Right lobe of liver (tissue), 6 donors: ENCODE data around the gene WDSUB1. TPM values are rescaled to one million over a fixed set of nuclear protein-coding genes. Genes with fewer than 3 reads are reported as not detected.

Source experiments
- ATAC-seq, 4 donors: fragments of 200-7000 bp; cut with Tn5 transposase; one replicate each; pipeline ENCODE4 v1.9.1; 2020; ENCODE audit warnings: mild to moderate bottlenecking in 4 of 4, moderate library complexity in 4 of 4
- DNase-seq, 3 donors: peaks; one replicate each; pipeline ENCODE4 v3.0.0-alpha.2; 2020
- H3K27ac ChIP-seq, 3 donors: fragments of 200-600 bp; one replicate each; pipeline ENCODE4 v1.8.0; 2022
- H3K27me3 ChIP-seq, 2 donors: fragments of 200-600 bp; one replicate each; pipeline ENCODE4 v1.8.0; 2022
- H3K36me3 ChIP-seq, 4 donors: fragments of 200-600 bp; sonication (generic) in 1 of 4; one replicate each; pipeline versions ENCODE4 v1.5.1 to v1.8.0; 2017 to 2022; ENCODE audit warnings: control low read depth in 1 of 4
- H3K4me1 ChIP-seq, 4 donors: fragments of 200-600 bp; sonication (generic) in 1 of 4; one replicate each; pipeline versions ENCODE4 v1.5.1 to v1.8.0; 2017 to 2022; ENCODE audit warnings: control low read depth in 1 of 4
- H3K4me3 ChIP-seq, 3 donors: fragments of 200-600 bp; one replicate each; pipeline ENCODE4 v1.8.0; 2022
- H3K9me3 ChIP-seq, 4 donors: fragments of 200-600 bp; sonication (generic) in 1 of 4; one replicate each; pipeline versions ENCODE4 v1.5.1 to v1.8.0; 2017 to 2022; ENCODE audit warnings: control low read depth in 1 of 4
- POLR2A ChIP-seq: fragments of 450-650 bp; IDR thresholded peaks from one replicate; pipeline ENCODE4 v1.6.1; 2017; ENCODE audit warnings: antibody characterized with exemption, mild to moderate bottlenecking
- WGBS: methylation state at CpG from one replicate; pipeline ENCODE4 v1.1.6; 2018; ENCODE audit warnings: low coverage, low lambda C conversion rate; ENCODE audit not compliant: insufficient coverage; ENCODE audit errors: missing lambda C conversion rate; 5-methylcytosine and 5-hydroxymethylcytosine counted together
- intact Hi-C, 2 donors: fragments of 100-400 bp; cut with DNase I; formaldehyde crosslinking; loops; one replicate each; pipeline versions ENCODE4 v1.11.2 to v1.14.1; 2022
- total RNA-seq, 6 experiments: library from RNA; depleted of rRNA in 2 of 6; stranded (reverse); fragments of >200 nt in 2 of 6; fragmentation: NEBNext Ultra II Directional in 3 of 6; extraction: Animal tissue kit (Norgen Biotek cat#: 25700) in 3 of 6; gene quantifications; one replicate each; pipeline versions ENCODE4 v1.1.0 to v1.2.4, GENCODE V29; 2016 to 2023
- TF ChIP-seq, protein P1 (sequence below), 4 donors: fragments of 200-600 bp in 3 of 4; fragments of 450-650 bp in 1 of 4; IDR thresholded peaks; one replicate each; pipeline versions ENCODE4 v1.5.1 to v1.8.0; 2016 to 2022; ENCODE audit warnings: antibody characterized with exemption in 4 of 4, mild to moderate bottlenecking in 2 of 4
- donor health status: DM: no; HTN: yes; CAD: no.
- donor health status: DM: no; HTN: no; CAD: no.
- donor health status: DM: no; HTN: no; CAD: no.
- donor health status: DM: no; HTN: yes; CAD: no.
- donor health status: DM: no; HTN: yes; CAD: no.

The WDSUB1 gene
- total RNA-seq, 6 experiments from 2014 or later: 2.2 to 4.3 (median 3.2) TPM

DNA sequence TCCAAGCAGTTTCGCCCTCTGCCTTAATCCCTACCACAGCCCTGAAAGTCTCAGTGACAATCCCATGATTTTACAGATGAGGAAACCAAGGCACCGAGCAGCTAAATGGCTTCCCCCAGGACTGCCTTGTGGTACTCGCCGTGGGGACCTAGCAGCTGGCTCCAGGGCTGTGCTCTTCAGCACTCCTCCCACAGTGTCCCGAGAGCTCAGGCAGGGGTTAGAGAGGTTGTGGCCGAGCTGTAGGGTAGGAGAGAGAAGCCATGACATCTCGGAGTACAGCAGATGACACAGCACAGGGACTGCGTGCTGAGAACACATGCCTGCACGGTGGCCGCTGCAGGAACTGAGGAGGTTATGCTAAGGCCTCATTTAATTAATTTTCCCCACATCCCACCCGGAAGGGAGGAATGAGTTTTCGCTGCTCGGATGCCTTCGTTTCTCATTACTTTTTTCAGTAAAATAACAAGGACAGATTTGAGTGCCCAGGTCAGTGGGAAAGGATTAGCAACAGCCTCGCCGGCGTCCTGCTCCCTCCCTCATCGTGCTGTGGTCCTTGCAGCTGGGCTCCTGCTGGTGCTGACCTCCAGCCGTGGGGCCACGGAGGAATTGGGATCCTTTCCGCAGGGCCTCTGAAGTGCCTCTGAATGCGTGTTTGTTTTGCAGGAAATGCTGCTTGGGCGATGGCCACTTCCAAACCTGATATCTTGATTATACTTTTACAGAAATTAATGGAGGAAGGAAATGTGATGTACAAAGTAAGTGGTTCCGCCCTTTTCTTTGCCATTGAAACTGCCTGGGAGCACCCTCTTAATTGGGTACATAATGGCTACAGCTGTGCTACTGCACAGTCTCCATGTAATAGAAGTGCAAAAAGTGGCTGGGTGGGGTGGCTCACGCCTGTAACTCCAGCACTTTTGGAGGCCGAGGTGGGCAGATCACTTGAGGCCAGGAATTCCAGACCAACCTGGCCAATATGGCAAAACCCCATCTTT lies 61.2 kb downstream of the WDSUB1 start:
- H3K4me1 ChIP-seq: no peaks in the 10 kb centered on the region
- H3K27ac ChIP-seq: peak overlapping the region in 1 of 3 donors; percentile 16
- WGBS: 68% methylated on average over 14 of the region's 26 CpGs
- peak in 1 of 3 donors; percentile 38 for DNase-seq
- H3K36me3 ChIP-seq: peaks cover 0 to 33% (median 5%) of the 10 kb centered on the region in 4 donors
- intact Hi-C loops: no loop called here
- H3K4me3 ChIP-seq: no peak overlapping the region
- no peaks in the 10 kb centered on the region for H3K9me3 ChIP-seq
- ATAC-seq: peak; percentile 40 to 62 (median 52)
- H3K27me3 ChIP-seq: no peaks in the 10 kb centered on the region
- TF ChIP-seq, protein P1, sequence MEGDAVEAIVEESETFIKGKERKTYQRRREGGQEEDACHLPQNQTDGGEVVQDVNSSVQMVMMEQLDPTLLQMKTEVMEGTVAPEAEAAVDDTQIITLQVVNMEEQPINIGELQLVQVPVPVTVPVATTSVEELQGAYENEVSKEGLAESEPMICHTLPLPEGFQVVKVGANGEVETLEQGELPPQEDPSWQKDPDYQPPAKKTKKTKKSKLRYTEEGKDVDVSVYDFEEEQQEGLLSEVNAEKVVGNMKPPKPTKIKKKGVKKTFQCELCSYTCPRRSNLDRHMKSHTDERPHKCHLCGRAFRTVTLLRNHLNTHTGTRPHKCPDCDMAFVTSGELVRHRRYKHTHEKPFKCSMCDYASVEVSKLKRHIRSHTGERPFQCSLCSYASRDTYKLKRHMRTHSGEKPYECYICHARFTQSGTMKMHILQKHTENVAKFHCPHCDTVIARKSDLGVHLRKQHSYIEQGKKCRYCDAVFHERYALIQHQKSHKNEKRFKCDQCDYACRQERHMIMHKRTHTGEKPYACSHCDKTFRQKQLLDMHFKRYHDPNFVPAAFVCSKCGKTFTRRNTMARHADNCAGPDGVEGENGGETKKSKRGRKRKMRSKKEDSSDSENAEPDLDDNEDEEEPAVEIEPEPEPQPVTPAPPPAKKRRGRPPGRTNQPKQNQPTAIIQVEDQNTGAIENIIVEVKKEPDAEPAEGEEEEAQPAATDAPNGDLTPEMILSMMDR (IDR thresholded peaks at IDR 0.05): no peak
- no peak for TF ChIP-seq POLR2A

- WGBS: 81% methylated on average over 5 of the region's 17 CpGs
- peaks cover 0 to 27% (median 2%) of the 10 kb centered on the region in 4 donors for H3K36me3 ChIP-seq
- DNase-seq (no peak), ATAC-seq (no peak)
- H3K4me3 ChIP-seq: no peak overlapping the region
- H3K9me3 ChIP-seq: no peaks in the 10 kb centered on the region
- no peak overlapping the region for H3K27ac ChIP-seq
- TF ChIP-seq, protein P1 (IDR thresholded peaks at IDR 0.05): no peak
- no peak for TF ChIP-seq POLR2A
- no peaks in the 10 kb centered on the region for H3K4me1 ChIP-seq
- no peaks in the 10 kb centered on the region for H3K27me3 ChIP-seq
- intact Hi-C loops: no loop called here
These were observed 62.3 kb downstream of the WDSUB1 start for GRCh38 chr2:159224061-159224813.

GRCh38 chr2:159219394-159219998 lies 67.0 kb downstream of the WDSUB1 start:
- DNase-seq: no peak
- H3K4me1 ChIP-seq: no peaks in the 10 kb centered on the region
- peaks cover 0 to 30% (median 2%) of the 10 kb centered on the region in 4 donors for H3K36me3 ChIP-seq
- no peak for TF ChIP-seq POLR2A
- TF ChIP-seq, protein P1 (IDR thresholded peaks at IDR 0.05): no peak
- H3K27me3 ChIP-seq: no peaks in the 10 kb centered on the region
- H3K4me3 ChIP-seq: no peak overlapping the region
- no peak for ATAC-seq
- H3K9me3 ChIP-seq: no peaks in the 10 kb centered on the region
- intact Hi-C loops: no loop called here
- WGBS: 91% methylated on average over 3 of the region's 8 CpGs
- H3K27ac ChIP-seq: no peak overlapping the region

- DNase-seq (no peak), ATAC-seq (no peak)
- no peaks in the 10 kb centered on the region for H3K4me1 ChIP-seq
- TF ChIP-seq POLR2A: no peak
- TF ChIP-seq, protein P1 (IDR thresholded peaks at IDR 0.05): no peak
- no peaks in the 10 kb centered on the region for H3K27me3 ChIP-seq
- peaks cover 0 to 22% (median 2%) of the 10 kb centered on the region in 4 donors for H3K36me3 ChIP-seq
- 82% methylated on average over 3 of the region's 6 CpGs for WGBS
- intact Hi-C loops: no loop called here
- no peak overlapping the region for H3K27ac ChIP-seq
- no peaks in the 10 kb centered on the region for H3K9me3 ChIP-seq
- H3K4me3 ChIP-seq: no peak overlapping the region
These were observed 68.1 kb downstream of the WDSUB1 start for GRCh38 chr2:159218389-159218788.
